GM20000 (cell line): ENCODE measurements around the gene ZNF346.
A peak's percentile ranks its signal among the peaks of the same experiment; 100 is the strongest.

ENCODE experiments used
- DNase-seq: peaks from one replicate; pipeline ENCODE4 v3.0.0; 2012; ENCODE audit warnings: low spot score
- CTCF ChIP-seq: IDR thresholded peaks from 2 replicates; pipeline ENCODE4 v1.5.1; 2012; ENCODE audit warnings: mild to moderate bottlenecking, control low read depth; ENCODE audit errors: extremely low read depth, missing control alignments

The ZNF346 gene

GRCh38 chr5:177020033-177020432 is 2.5 kb upstream of the ZNF346 start:
- TF ChIP-seq CTCF, result no peak
- no peak for DNase-seq

- no peak for TF ChIP-seq CTCF
- DNase-seq, result peak; percentile 46
These were observed 788 bp downstream of the ZNF346 start for GRCh38 chr5:177023303-177023664.

GRCh38 chr5:177024559-177024958 is 2.1 kb downstream of the ZNF346 start:
- no peak for DNase-seq
- no peak for TF ChIP-seq CTCF

GRCh38 chr5:177025101-177025601 is 2.7 kb downstream of the ZNF346 start:
- TF ChIP-seq CTCF, result no peak
- DNase-seq, result no peak

- no peak for TF ChIP-seq CTCF
- no peak for DNase-seq
These were observed 5.2 kb downstream of the ZNF346 start for GRCh38 chr5:177027665-177028064.

- DNase-seq, result no peak
- no peak for TF ChIP-seq CTCF
These were observed 7.0 kb downstream of the ZNF346 start for GRCh38 chr5:177029498-177029897.

- DNase-seq, result peak; percentile 47
- no peak for TF ChIP-seq CTCF
These were observed 13.5 kb downstream of the ZNF346 start for GRCh38 chr5:177035976-177036375.
